SU-DHL-6 (cell line): ENCODE data around the gene CCDC17.

Source experiments
- H2AFZ ChIP-seq: fragments of 200-600 bp; sonication (generic); 2 replicates; pipeline ENCODE4 v1.6.1; 2014; ENCODE audit warnings: low read depth, mild to moderate bottlenecking, moderate library complexity, mixed read lengths, antibody characterized with exemption, low read length; ENCODE audit not compliant: severe bottlenecking
- H3F3A ChIP-seq: fragments of 200-600 bp; shearing (Covaris generic); 2 replicates; pipeline ENCODE4 v1.6.0; 2016; ENCODE audit warnings: antibody characterized with exemption, mild to moderate bottlenecking; ENCODE audit not compliant: insufficient read depth
- H3K27ac ChIP-seq: fragments of 200-600 bp; sonication (generic); 2 replicates; pipeline ENCODE4 v1.5.1; 2016; ENCODE audit warnings: low read depth, mild to moderate bottlenecking, low read length, moderate library complexity, mixed read lengths
- H3K27me3 ChIP-seq: fragments of 200-600 bp; sonication (generic), shearing (Covaris generic); 2 replicates; pipeline ENCODE4 v1.6.0; 2014; ENCODE audit warnings: mild to moderate bottlenecking, low read length
- H3K36me3 ChIP-seq: fragments of 200-600 bp; sonication (generic); 2 replicates; pipeline ENCODE4 v1.6.1; 2014; ENCODE audit warnings: mild to moderate bottlenecking, low read length, mixed read lengths
- H3K4me2 ChIP-seq: fragments of 300-600, 200-600 bp; shearing (Covaris generic), sonication (generic); 2 replicates; pipeline ENCODE4 v1.6.0; 2014; ENCODE audit warnings: low read length, low read depth, mild to moderate bottlenecking; ENCODE audit not compliant: poor library complexity, severe bottlenecking
- H3K4me3 ChIP-seq: fragments of 200-600 bp; sonication (generic); 2 replicates; pipeline ENCODE4 v1.5.1; 2014; ENCODE audit warnings: antibody characterized with exemption, low read length, mild to moderate bottlenecking, mixed read lengths; ENCODE audit not compliant: insufficient read depth, poor library complexity, severe bottlenecking
- H3K79me2 ChIP-seq: fragments of 200-600 bp; sonication (generic); 2 replicates; pipeline ENCODE4 v1.6.1; 2014; ENCODE audit warnings: mild to moderate bottlenecking, low read length, moderate library complexity; ENCODE audit not compliant: insufficient read depth
- H3K9ac ChIP-seq: fragments of 200-600 bp; sonication (generic); 2 replicates; pipeline ENCODE4 v1.7.0; 2014; ENCODE audit warnings: mild to moderate bottlenecking, low read length
- H3K9me2 ChIP-seq: fragments of 200-600 bp; sonication (generic); replicated peaks from 2 replicates; pipeline ENCODE4 v1.6.1; 2014; ENCODE audit warnings: low read length; ENCODE audit not compliant: insufficient read depth
- H3K9me3 ChIP-seq: fragments of 200-600 bp; sonication (generic); 2 replicates; pipeline ENCODE4 v1.6.1; 2014; ENCODE audit warnings: low read length, mixed read lengths; ENCODE audit not compliant: insufficient read depth
- H4K20me1 ChIP-seq: fragments of 200-600 bp; sonication (generic); 2 replicates; pipeline ENCODE4 v1.6.1; 2014; ENCODE audit warnings: low read depth, mild to moderate bottlenecking, antibody characterized with exemption, low read length, moderate library complexity, mixed read lengths
- CTCF ChIP-seq: fragments of 200-600 bp; sonication (generic); IDR thresholded peaks from one replicate; pipeline ENCODE4 v1.5.1; 2017; ENCODE audit warnings: antibody characterized with exemption, mild to moderate bottlenecking, low read length, moderate library complexity; ENCODE audit not compliant: insufficient read depth, poor library complexity, severe bottlenecking
- EZH2phosphoT487 ChIP-seq: fragments of 200-600 bp; sonication (generic), shearing (Covaris generic); conservative IDR thresholded peaks from 2 replicates; pipeline ENCODE4 v1.6.1; 2018; ENCODE audit warnings: mild to moderate bottlenecking, antibody characterized with exemption, low read length, moderate library complexity, mixed read lengths

CCDC17 gene

GRCh38 chr1:45644661-45645060 is 20.8 kb upstream of the CCDC17 start:
- Histone ChIP-seq H3K27me3 (no peaks in the 10 kb centered on the region), H3K4me2 (peak overlapping the region; percentile 34), H3K79me2 (peaks cover 32% of the 10 kb centered on the region), H2AFZ (no peak overlapping the region), H3K4me3 (no peak overlapping the region), H3K9ac (no peak overlapping the region), H3K9me3 (no peaks in the 10 kb centered on the region), H3F3A (peaks cover 16% of the 10 kb centered on the region), H3K27ac (peak overlapping the region; percentile 68), H3K9me2 (no peaks in the 10 kb centered on the region), H4K20me1 (peaks cover 5% of the 10 kb centered on the region; the same call in 1 of the 2 replicates), H3K36me3 (peaks cover 21% of the 10 kb centered on the region)
- TF ChIP-seq CTCF (no peak), EZH2phosphoT487 (no peak)

- peaks cover 5% of the 10 kb centered on the region; the same call in 1 of the 2 replicates for H4K20me1 ChIP-seq
- peaks cover 27% of the 10 kb centered on the region for H3K79me2 ChIP-seq
- peak overlapping the region; percentile 34 for H3K4me2 ChIP-seq
- TF ChIP-seq EZH2phosphoT487 (no peak), CTCF (no peak)
- no peaks in the 10 kb centered on the region for H3K27me3 ChIP-seq
- H3K4me3 ChIP-seq = no peak overlapping the region
- no peaks in the 10 kb centered on the region for H3K9me3 ChIP-seq
- no peak overlapping the region for H3K9ac ChIP-seq
- no peaks in the 10 kb centered on the region for H3K9me2 ChIP-seq
- H2AFZ ChIP-seq = no peak overlapping the region
- peaks cover 16% of the 10 kb centered on the region for H3F3A ChIP-seq
- H3K27ac ChIP-seq = peak overlapping the region; percentile 68; the same call in 1 of the 2 replicates
- peaks cover 18% of the 10 kb centered on the region for H3K36me3 ChIP-seq
These were observed 20.1 kb upstream of the CCDC17 start for GRCh38 chr1:45643978-45644377.

- TF ChIP-seq EZH2phosphoT487 (no peak), CTCF (no peak)
- Histone ChIP-seq H3K4me3 (no peak overlapping the region), H3K9me2 (no peaks in the 10 kb centered on the region), H3F3A (peaks cover 16% of the 10 kb centered on the region), H3K9ac (no peak overlapping the region), H2AFZ (no peak overlapping the region), H4K20me1 (peaks cover 5% of the 10 kb centered on the region; the same call in 1 of the 2 replicates), H3K27me3 (no peaks in the 10 kb centered on the region), H3K27ac (no peak overlapping the region), H3K9me3 (no peaks in the 10 kb centered on the region), H3K79me2 (peaks cover 20% of the 10 kb centered on the region), H3K36me3 (peaks cover 23% of the 10 kb centered on the region), H3K4me2 (no peak overlapping the region)
These were observed 19.5 kb upstream of the CCDC17 start for GRCh38 chr1:45643321-45643720.
